ENCODE measurements around the gene OR14J1.
"Not testable (repeated sequence)": the region's sequence is repeated elsewhere in the genome, so short reads cannot be mapped to it uniquely, and the experiment has no call there.

OR14J1 gene, protein sequence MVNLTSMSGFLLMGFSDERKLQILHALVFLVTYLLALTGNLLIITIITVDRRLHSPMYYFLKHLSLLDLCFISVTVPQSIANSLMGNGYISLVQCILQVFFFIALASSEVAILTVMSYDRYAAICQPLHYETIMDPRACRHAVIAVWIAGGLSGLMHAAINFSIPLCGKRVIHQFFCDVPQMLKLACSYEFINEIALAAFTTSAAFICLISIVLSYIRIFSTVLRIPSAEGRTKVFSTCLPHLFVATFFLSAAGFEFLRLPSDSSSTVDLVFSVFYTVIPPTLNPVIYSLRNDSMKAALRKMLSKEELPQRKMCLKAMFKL

GRCh38 chr6:29301316-29301715 lies at the start of gene OR14J1:
TSS of gene OR14J1 (plus strand) at chr6:29301701. CDS start at chr6:29306690, 4,989 bp downstream.
- no peak for DNase-seq (ENCODE audit: low spot score)

- DNase-seq (ENCODE audit: low spot score), result no peak
These were observed 49.8 kb upstream of the OR14J1 start for GRCh38 chr6:29251736-29252135.

- no peak for DNase-seq (ENCODE audit: low spot score)
These were observed 46.0 kb upstream of the OR14J1 start for GRCh38 chr6:29255530-29255929.

GRCh38 chr6:29259721-29260120 lies 41.8 kb upstream of the OR14J1 start:
- DNase-seq (ENCODE audit: low spot score), result no peak

- no peak for DNase-seq (ENCODE audit: low spot score)
These were observed 38.5 kb upstream of the OR14J1 start for GRCh38 chr6:29263001-29263400.

DNA sequence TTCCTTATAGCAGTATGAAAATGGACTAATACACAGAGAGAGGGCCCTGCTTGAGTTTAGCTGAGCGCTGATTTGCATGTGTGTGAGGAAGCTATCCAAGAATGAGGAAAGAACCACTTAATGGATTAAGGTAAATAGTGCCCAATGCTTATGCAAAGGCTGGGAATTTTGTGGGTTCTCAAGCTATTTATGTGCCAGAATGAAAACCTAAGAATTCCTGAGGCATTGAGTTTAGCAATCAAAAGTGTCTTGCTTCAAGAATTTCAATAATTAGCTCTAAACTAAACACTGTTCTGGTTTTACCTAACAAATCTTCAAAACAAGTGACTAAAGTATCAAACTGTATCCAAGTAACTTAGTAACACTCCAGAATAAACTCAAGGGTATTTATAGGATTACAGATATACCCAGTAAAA lies 7.0 kb upstream of the OR14J1 start:
- DNase-seq (ENCODE audit: low spot score), result no peak

GRCh38 chr6:29295181-29295585 lies 6.3 kb upstream of the OR14J1 start:
- DNase-seq (ENCODE audit: low spot score), result no peak

GRCh38 chr6:29295623-29296022 lies 5.9 kb upstream of the OR14J1 start:
- DNase-seq (ENCODE audit: low spot score), result no peak

- no peak for DNase-seq (ENCODE audit: low spot score)
These were observed 18.4 kb downstream of the OR14J1 start for GRCh38 chr6:29319931-29320330.

GRCh38 chr6:29323332-29323731 lies 21.8 kb downstream of the OR14J1 start:
- not testable (repeated sequence) for DNase-seq (ENCODE audit: low spot score)

DNA sequence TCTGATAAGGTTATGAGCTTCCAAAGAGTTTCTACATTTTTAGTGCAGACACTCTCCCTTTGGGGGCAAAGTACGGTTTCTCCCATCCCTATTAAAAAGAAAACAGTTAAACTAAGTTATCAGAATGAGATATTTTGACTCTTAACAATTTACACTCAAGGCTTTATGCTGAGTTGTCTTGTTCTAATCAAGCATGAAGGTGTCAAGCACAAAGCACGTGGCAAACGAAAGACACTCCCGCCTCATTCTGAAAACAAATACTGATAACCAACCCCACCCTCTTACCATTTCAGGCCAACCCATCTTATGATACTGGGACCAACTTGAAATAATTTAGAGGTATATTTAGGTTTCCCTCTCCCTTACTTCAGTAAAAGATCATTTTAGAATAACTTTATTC lies 24.3 kb downstream of the OR14J1 start:
- no peak for DNase-seq (ENCODE audit: low spot score)

DNA sequence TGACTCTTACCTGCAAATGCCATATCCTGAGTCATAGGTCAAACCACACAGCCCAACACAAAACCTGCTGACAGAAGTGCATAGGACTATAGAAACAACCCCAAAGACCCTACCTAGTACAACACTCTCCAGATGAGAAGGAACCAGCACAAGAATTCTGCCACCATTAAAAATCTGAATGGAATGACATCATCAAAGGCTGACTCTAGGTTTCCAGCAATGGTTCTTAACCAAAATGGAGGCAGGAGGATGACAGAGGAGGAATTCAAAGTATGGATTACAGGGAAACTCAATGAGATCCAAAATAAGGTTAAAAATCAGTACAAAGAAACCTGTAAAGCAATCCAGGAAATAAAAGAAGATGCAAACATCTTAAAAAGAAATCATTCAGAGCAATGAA lies 31.2 kb downstream of the OR14J1 start:
- no peak for DNase-seq (ENCODE audit: low spot score)

DNA sequence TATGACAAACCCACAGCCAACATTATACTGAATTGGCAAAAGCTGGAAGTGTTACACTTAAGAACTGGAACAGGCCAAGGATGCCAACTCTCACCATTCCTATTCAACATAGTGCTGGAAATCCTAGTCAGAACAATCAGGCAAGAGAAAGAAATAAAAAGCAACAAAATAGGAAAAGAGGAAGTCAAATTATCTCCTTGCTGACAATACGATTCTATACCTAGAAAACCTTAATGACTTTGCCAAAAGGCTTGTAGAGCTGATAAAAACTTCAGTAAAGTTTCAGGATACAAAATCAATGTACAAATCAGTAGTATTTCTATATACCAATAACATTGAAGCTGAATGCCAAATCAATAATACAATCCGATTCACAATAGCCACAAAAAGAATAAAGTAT lies 34.8 kb downstream of the OR14J1 start:
- no peak for DNase-seq (ENCODE audit: low spot score)

- no peak for DNase-seq (ENCODE audit: low spot score)
These were observed 43.9 kb downstream of the OR14J1 start for GRCh38 chr6:29345380-29345779.

GRCh38 chr6:29349348-29349747 lies 47.8 kb downstream of the OR14J1 start:
- not testable (repeated sequence) for DNase-seq (ENCODE audit: low spot score)

DNA sequence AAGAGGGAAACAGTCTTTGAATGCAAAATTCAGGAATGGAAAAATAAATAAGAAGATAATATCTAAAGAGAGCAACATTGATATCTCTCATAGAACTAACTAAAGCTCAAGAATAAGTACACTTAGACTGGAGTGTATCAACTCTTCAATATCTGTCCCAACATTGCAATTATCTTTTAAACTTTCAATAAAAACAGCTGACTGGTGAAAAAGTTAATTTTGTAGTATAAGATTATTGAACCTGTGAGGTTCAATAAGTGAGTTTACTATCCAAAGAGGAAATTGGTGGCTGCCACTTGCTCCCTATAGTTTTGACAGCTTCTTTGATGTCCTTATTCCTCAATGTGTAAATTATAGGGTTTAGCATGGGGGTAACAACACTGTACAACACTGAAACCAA lies 53.5 kb downstream of the OR14J1 start:
- no peak for DNase-seq (ENCODE audit: low spot score)

DNA sequence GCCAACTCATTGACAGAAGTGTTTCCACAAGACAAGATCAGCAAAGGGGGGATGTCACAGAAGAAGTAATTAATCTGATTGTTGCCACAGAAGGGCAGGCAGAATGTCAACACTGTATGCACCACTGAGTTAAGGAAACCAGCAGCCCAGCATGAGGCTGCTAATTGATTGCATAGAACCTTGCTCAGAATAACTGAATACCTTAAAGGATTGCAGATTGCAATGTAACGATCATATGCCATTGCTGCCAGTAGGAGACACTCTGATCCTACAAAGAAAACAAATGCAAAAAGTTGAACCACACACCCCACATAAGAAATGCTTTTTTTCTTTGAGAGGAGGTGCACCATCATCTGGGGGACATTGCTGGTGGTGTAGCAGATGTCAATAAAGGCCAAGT lies 54.1 kb downstream of the OR14J1 start:
- DNase-seq (ENCODE audit: low spot score), result no peak
